NCI-H526 treated with DMSO at 0.1 percent for 48 hours (cell line): ENCODE results near the gene RNU6-7.

Source experiments
- DNase-seq: peaks from one replicate; lab custom pipeline; 2025; lab: John Stamatoyannopoulos, UW

The RNU6-7 gene

GRCh38 chr14:32201816-32202490, at the start of gene RNU6-7:
Gene RNU6-7 (plus strand): TSS chr14:32202045.
- peak; percentile 20 for DNase-seq

GRCh38 chr14:32166029-32166428, 35.8 kb upstream of the RNU6-7 start:
- DNase-seq, result no peak

GRCh38 chr14:32166924-32167323, 34.9 kb upstream of the RNU6-7 start:
- DNase-seq, result no peak

- no peak for DNase-seq
Measured at GRCh38 chr14:32167907-32168306, 33.9 kb upstream of the RNU6-7 start.

GRCh38 chr14:32169191-32169590, 32.7 kb upstream of the RNU6-7 start:
- no peak for DNase-seq

GRCh38 chr14:32171469-32171868, 30.4 kb upstream of the RNU6-7 start:
- DNase-seq, result no peak

GRCh38 chr14:32183151-32184058, 18.4 kb upstream of the RNU6-7 start:
- no peak for DNase-seq

- no peak for DNase-seq
Measured at GRCh38 chr14:32185097-32185496, 16.7 kb upstream of the RNU6-7 start.

GRCh38 chr14:32186248-32186647, 15.6 kb upstream of the RNU6-7 start:
- no peak for DNase-seq

GRCh38 chr14:32189811-32190210, 12.0 kb upstream of the RNU6-7 start:
- DNase-seq, result no peak

- DNase-seq, result no peak
Measured at GRCh38 chr14:32190673-32191072, 11.2 kb upstream of the RNU6-7 start.

- no peak for DNase-seq
Measured at GRCh38 chr14:32192712-32193373, 9.0 kb upstream of the RNU6-7 start.

- no peak for DNase-seq
Measured at GRCh38 chr14:32193532-32193931, 8.3 kb upstream of the RNU6-7 start.

GRCh38 chr14:32195636-32196035, 6.2 kb upstream of the RNU6-7 start:
- DNase-seq, result no peak

- no peak for DNase-seq
Measured at GRCh38 chr14:32197919-32198318, 3.9 kb upstream of the RNU6-7 start.

GRCh38 chr14:32200368-32201192, 1.3 kb upstream of the RNU6-7 start:
- DNase-seq, result no peak

GRCh38 chr14:32201193-32201815, 541 bp upstream of the RNU6-7 start:
- peak; percentile 84 for DNase-seq

GRCh38 chr14:32202491-32202997, 699 bp downstream of the RNU6-7 start:
- DNase-seq, result no peak

- peak; percentile 73 for DNase-seq
Measured at GRCh38 chr14:32202998-32203882, 1.4 kb downstream of the RNU6-7 start, which contains the start of gene RNU6-8. Gene RNU6-8 (minus strand): TSS chr14:32203269.

- DNase-seq, result peak; percentile 58
Measured at GRCh38 chr14:32203928-32204357, 2.1 kb downstream of the RNU6-7 start.
